Measurements from ENCODE around the gene NRF1.

NRF1 gene

DNA sequence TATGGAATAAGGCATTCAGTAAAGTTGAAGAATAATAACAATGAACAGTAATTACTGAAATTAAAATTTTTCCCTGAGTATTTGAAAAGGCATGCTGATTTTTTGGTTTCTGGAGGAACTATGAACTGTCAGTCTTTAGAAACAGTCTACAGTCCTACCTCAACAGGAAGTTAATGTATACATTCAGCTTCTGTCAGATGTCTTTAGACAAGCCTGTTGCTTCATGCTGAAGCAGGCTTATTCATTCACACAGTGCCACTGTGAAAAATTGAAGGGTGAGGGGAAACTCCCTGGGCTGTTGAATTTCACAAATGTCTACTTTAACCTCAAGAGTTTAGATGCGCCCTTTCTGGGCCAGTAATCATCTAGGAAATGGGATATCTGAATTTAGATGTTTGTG, 3.5 kb downstream of the NRF1 start:
- TF ChIP-seq, protein P1, sequence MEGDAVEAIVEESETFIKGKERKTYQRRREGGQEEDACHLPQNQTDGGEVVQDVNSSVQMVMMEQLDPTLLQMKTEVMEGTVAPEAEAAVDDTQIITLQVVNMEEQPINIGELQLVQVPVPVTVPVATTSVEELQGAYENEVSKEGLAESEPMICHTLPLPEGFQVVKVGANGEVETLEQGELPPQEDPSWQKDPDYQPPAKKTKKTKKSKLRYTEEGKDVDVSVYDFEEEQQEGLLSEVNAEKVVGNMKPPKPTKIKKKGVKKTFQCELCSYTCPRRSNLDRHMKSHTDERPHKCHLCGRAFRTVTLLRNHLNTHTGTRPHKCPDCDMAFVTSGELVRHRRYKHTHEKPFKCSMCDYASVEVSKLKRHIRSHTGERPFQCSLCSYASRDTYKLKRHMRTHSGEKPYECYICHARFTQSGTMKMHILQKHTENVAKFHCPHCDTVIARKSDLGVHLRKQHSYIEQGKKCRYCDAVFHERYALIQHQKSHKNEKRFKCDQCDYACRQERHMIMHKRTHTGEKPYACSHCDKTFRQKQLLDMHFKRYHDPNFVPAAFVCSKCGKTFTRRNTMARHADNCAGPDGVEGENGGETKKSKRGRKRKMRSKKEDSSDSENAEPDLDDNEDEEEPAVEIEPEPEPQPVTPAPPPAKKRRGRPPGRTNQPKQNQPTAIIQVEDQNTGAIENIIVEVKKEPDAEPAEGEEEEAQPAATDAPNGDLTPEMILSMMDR (IDR thresholded peaks at IDR 0.05; ENCODE audit: insufficient read depth, low read depth, low read length, missing control alignments) = no peak
- DNase-seq (ENCODE audit: low read depth) = peak; percentile 74
- peak overlapping the region; percentile 8 for H3K4me3 ChIP-seq (ENCODE audit: low read depth, low read length)

- DNase-seq (ENCODE audit: low read depth) = no peak
- H3K4me3 ChIP-seq (ENCODE audit: low read depth, low read length) = no peak overlapping the region
- TF ChIP-seq, protein P1 (IDR thresholded peaks at IDR 0.05; ENCODE audit: insufficient read depth, low read depth, low read length, missing control alignments) = no peak
Measured at GRCh38 chr7:129616530-129616929, 5.0 kb downstream of the NRF1 start.

GRCh38 chr7:129617178-129617577, 5.7 kb downstream of the NRF1 start:
- DNase-seq (ENCODE audit: low read depth) = no peak
- TF ChIP-seq, protein P1 (IDR thresholded peaks at IDR 0.05; ENCODE audit: insufficient read depth, low read depth, low read length, missing control alignments) = no peak
- H3K4me3 ChIP-seq (ENCODE audit: low read depth, low read length) = no peak overlapping the region

DNA sequence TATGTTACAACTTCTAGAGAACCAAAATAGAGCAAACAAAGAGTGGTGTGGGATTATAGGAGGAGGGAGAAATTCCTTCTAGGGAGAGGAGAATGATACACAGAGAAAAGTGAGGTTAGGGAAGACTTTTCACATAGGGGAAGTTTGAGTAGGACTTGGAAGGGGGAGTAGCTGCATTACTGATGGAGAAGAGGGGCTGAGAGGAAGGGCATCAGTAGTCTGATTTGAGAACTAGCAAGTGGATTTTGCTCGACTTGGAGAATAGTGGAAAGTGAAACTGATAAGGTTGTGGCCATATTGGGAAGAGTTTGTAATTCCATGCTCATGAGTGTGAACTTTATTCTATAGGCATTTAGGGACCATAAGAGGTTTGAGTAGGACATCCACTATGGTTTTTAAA, 6.1 kb downstream of the NRF1 start:
- H3K4me3 ChIP-seq (ENCODE audit: low read depth, low read length) = no peak overlapping the region
- DNase-seq (ENCODE audit: low read depth) = no peak
- TF ChIP-seq, protein P1 (IDR thresholded peaks at IDR 0.05; ENCODE audit: insufficient read depth, low read depth, low read length, missing control alignments) = no peak

DNA sequence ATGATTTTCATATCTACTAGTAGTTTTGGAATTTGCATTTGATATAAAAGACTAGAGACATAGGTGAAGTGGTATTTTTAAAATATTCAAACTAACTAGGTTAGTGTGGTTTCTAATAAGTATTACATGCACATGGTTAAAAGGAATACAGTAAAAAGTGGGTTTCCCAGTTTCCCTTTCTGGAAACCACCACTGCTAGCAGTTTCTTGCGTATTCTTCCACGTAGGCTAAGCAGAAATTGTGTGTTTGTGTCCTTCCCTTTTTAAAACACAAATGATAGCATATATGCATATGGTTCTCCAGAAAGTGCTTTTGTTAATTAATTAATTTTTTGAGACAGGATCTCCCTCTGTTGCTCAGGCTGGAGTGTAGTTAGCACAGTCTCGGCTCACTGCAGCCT, 15.4 kb downstream of the NRF1 start:
- H3K4me3 ChIP-seq (ENCODE audit: low read depth, low read length) = no peak overlapping the region
- TF ChIP-seq, protein P1 (IDR thresholded peaks at IDR 0.05; ENCODE audit: insufficient read depth, low read depth, low read length, missing control alignments) = no peak
- no peak for DNase-seq (ENCODE audit: low read depth)

- H3K4me3 ChIP-seq (ENCODE audit: low read depth, low read length) = no peak overlapping the region
- no peak for DNase-seq (ENCODE audit: low read depth)
- TF ChIP-seq, protein P1 (IDR thresholded peaks at IDR 0.05; ENCODE audit: insufficient read depth, low read depth, low read length, missing control alignments) = no peak
Measured at GRCh38 chr7:129630341-129630740, 18.8 kb downstream of the NRF1 start.

DNA sequence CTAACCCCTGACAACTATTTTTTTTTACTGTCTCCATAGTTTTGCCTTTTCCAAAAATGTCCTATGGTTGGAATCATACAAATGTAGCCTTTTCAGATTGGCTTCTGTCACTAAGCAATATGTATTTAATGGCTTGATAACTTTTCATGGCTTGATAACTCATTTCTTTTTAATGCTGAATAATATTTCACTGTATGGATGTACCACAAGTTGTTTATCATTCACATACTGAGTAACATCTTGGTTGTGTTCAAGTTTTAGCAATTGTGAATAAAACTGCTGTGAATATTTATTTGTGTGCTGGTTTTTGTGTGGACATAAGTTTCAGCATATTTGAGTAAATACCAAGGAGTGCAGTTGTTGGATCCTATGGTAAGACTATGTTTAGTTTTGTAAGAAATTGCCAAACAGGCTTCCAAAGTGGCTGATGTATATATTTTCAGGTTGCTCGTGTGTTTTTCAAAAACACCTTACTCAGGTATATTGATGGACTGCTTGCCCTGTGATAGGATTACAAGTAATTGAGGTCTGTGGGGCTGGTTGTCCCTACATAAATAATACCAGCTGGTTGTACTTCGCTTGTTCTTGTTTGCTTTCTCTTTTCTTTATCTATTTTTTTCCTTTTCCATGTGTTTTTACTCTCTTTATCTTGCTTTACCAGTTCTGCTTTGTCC, 23.0 kb downstream of the NRF1 start:
- no peak overlapping the region for H3K4me3 ChIP-seq (ENCODE audit: low read depth, low read length)
- TF ChIP-seq, protein P1 (IDR thresholded peaks at IDR 0.05; ENCODE audit: insufficient read depth, low read depth, low read length, missing control alignments) = no peak
- DNase-seq (ENCODE audit: low read depth) = no peak
